ENCODE results near the gene CDIPT.

CDIPT gene

DNA sequence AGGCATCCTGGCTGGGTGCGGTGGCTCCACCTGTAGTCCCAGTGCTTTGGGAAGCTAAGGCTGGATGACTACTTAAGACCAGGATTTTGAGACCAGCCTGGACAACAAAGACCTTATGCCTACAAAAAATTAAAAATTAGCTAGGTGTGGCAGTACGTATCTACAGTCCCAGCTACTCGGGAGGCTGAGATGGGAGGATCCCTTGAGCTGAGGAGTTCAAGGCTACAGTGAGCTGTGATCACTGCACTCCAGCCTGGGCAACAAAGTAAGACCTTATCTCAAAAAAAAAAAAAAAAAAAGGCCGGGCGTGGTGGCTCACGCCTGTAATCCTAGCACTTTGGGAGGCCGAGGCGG lies 36.7 kb downstream of the CDIPT start:
- DNase-seq (ENCODE audit: low read depth) = no peak

DNA sequence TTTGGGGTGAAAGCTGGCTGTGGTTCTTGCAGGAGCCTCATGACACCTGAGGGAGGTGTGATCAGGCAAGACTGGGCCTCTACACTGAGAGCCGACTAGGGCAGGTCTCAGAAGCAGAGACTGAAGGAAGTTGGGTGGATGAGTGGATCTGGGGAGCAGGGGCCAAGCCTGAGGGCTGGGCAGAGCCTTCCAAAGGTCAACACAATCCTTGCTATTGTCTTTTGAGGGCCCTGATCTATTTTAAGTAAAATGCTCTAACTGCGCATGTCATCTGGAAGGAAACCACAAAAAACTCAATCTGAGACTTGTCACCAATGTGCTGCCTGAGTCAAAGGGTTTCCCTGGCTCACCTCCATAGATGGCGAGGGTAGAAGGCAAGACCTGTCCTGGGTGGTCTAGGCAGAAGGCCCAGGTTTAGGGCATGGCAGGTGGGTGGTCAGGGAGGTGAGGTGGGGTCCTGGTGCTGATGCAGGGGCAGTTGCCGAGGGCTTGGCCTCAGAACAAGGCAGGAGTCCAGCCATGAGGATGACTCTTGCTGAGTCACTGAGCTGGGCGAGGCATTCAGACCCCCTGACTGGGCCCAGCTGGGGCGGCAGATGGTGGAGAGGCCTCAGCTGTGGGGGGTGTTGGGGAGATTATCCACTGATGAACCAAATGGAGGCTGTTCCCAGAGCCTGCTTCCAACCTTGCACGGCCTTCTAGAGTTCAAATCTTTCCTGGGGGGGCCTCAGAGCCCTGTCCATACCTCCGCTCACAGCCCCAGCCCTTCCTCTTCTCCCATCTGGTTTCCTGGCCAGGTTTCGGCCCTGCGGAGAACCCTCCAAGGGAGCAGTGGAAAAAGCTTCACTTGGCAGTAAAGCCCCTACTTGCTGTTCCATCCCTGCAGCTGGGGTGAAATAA lies 37.6 kb downstream of the CDIPT start:
- no peak for DNase-seq (ENCODE audit: low read depth)

DNA sequence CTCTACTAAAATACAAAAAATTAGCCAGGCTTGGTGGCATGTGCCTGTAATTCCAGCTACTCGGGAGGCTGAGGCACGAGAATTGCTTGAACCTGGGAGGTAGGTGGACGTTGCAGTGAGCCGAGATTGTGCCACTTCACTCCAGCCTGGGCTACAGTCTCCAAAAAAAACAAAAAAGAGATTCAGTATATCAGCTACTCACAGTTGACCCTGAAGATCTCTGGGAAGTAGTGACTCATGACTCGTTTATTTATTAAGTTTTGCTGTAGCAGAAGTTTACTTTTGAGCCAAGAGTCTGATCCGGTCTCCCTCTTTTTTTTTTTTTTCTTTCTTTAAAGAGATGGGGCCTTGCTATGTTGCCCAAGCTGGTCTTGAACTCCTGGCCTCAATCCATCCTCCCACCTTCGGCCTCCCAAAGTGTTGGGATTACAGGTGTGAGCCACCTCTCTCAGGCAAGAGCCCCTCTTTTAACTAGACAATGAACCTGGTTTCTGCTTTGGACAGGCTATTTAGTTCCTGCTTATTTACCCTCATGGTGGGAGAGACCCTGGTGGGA lies 38.4 kb downstream of the CDIPT start:
- no peak for DNase-seq (ENCODE audit: low read depth)

DNA sequence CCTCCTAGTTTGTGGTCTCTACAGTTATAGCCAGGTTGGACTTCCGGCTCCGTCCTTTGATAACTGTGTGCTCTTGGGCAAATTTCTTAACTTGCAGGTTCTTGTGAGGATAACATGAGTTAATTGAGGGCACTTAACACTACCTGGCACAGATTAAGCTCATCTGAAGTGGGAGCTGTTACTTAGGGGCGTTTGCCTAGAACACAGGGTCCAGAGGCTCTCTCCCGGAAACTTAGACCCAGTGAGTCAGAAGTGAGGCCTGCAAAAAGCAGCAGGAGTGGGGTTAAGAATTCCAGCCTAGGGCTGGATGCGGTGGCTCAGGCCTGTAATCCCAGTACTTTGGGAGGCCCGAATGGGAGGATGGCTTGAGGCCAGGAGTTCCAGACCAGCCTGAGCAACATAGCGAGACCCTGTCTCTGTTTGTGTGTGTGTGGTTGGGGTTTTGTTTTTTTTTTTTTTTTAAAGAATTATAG lies 41.3 kb downstream of the CDIPT start:
- DNase-seq (ENCODE audit: low read depth) = no peak

DNA sequence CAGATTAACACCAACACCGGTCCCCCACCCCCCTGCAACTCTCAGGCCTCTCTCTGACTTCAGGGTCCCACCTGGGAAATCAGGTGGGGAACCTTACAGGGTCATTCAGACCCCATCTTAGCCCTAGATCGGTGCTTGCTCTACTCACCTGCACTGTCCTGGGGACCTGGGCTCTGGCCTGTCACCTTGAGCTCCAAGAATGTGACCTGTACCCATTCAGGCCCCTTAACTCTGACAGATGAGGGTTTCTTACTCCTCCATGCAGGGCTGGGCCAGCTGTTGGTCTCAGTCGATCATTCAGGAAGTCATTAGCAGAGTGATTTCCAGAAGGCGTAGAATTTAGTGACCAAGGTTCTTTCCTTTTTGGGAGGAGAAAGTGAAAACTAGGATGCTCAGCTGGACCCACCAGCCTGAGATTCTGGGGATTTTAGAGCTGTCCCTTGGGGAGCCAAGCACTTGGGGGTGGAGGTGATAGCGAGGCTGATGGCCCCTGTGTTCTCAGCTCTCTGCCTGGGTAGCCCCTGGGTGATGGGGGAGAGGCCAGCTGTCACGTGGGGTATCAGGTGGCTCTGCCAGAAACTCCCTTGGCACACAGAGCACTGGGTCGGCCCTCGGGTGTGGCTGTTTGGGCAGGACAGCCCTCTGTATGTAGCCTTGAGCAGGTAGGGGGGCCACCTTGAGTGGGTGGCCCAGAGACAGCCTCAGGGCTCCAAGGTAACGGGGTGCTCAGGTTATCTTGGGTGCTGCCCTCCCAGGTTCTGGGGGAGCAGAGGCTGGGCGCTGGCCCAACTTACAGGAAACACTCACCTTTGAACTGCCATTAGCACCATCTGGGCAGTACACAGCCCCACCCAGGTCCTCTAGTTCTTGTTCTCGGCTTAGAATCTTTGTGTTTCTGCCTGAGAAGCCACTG lies 42.0 kb downstream of the CDIPT start:
- no peak for DNase-seq (ENCODE audit: low read depth)

DNA sequence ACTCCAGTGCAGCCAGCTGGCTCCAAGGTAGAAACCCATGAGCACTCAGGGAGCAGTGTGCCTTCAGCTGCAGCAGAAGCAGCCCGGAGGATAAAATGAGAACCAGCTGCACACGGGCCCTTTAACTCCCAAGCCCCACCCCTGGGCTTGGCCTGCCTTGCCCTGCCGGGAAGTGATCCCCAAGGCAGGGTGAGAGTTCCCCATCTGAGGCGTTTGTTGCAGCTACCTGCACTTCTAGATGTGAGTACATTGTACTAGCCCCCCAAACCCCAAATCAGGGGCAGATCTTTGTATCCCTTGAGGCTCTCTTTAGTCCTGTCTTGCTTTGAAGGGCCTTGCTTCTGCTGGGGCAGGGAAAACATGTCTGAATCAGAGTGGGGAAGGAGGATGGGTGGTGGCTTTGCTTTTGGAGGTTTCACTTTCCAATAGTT lies 42.7 kb downstream of the CDIPT start, which contains the start of gene MVP:
TSS of gene MVP (plus strand) at position 192 of the 431 bp plus-strand sequence. CDS start 10,088 bp downstream, outside the sequence.
- DNase-seq (ENCODE audit: low read depth) = no peak

DNA sequence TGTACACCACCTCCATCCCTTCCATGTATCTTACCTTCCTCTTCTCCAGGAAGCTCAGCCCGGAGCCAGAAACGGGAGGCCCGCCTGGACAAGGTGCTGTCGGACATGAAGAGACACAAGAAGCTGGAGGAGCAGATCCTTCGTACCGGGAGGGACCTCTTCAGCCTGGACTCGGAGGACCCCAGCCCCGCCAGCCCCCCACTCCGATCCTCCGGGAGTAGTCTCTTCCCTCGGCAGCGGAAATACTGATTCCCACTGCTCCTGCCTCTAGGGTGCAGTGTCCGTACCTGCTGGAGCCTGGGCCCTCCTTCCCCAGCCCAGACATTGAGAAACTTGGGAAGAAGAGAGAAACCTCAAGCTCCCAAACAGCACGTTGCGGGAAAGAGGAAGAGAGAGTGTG lies 43.5 kb downstream of the CDIPT start:
- DNase-seq (ENCODE audit: low read depth) = no peak

DNA sequence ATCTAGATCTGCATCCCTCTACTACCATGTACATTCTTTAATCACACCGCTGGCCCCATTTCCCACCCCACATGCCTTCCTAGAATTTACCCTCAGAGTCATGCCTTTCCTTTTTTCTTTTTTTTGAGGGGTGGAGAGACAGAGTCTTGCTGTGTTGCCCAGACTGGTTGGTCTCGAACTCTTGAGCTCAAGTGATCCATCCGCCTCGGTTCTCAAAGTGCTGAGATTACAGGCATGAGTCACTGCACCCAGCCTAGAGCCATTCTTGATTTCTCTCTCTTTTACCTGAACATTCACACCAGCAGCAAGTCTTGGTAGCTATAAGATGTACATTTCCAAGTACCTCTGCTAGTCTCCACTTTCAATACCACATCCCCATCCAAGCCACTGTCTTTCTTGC lies 44.9 kb downstream of the CDIPT start:
- DNase-seq (ENCODE audit: low read depth) = no peak

DNA sequence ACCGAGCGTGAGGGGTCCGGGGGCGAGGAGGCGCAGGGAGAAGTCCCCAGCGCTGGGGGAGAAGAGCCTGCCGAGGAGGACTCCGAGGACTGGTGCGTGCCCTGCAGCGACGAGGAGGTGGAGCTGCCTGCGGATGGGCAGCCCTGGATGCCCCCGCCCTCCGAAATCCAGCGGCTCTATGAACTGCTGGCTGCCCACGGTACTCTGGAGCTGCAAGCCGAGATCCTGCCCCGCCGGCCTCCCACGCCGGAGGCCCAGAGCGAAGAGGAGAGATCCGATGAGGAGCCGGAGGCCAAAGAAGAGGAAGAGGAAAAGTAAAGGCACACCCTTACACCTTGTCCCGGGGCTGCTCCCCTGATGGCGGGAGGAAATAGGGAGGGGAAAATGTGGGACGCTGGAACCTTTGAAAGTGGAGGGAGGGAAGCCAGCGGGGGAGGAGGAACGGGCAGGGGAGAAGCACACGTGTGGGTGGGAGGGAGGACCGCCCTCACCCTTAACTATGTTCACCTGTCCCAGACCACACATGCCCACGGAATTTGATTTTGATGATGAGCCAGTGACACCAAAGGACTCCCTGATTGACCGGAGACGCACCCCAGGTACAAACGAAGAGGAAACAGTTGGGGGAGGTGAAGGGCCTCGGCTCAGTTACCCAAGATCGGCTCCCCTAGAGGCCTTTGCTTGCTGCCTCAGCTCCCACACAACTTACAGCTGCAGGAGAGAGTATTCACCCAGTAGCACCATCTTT lies 46.2 kb downstream of the CDIPT start:
- DNase-seq (ENCODE audit: low read depth) = no peak

DNA sequence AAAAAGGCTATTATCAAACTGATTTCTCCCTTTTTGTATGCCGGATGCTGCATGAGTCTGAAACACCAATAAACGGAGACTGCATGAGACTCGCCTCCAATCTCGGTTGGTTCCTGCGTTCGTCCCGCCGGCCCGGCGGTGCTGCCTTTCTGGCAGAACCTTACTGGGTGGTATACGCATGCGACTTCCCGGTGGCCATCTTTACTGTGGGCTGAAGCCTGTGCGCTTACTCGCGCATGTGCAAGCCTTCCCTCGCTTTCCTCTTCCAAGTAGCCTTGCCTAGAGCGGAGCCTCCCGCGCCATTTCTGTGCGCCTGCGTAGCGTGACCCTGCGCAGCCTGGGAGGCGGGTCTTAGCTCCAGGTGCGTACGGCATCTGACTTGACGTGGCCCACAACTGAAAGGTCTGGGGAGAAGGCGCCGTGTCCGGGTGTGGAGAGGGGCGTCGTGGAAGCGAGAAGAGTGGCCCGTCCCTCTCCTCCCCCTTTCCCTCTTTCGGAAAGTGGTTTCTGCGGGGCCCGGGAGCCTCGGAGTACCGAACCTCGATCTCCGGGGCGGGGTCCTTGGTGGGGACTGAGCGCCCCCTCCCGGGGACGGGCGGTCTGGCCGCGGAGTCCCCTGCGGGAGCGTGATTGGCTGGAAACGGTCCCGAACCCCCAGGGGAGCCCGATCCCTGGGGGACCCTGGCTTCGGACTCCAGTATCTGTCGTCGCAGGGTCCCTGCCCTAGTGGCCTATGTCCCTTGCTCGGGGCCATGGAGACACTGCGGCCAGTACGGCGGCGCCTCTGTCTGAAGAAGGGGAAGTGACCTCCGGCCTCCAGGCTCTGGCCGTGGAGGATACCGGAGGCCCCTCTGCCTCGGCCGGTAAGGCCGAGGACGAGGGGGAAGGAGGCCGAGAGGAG lies 47.0 kb downstream of the CDIPT start, which contains the start of gene PAGR1:
TSS of gene PAGR1 (plus strand) at position 360 of the 901 bp plus-strand sequence. CDS start at position 734, 374 bp downstream.
- peak; percentile 97 for DNase-seq (ENCODE audit: low read depth)

DNA sequence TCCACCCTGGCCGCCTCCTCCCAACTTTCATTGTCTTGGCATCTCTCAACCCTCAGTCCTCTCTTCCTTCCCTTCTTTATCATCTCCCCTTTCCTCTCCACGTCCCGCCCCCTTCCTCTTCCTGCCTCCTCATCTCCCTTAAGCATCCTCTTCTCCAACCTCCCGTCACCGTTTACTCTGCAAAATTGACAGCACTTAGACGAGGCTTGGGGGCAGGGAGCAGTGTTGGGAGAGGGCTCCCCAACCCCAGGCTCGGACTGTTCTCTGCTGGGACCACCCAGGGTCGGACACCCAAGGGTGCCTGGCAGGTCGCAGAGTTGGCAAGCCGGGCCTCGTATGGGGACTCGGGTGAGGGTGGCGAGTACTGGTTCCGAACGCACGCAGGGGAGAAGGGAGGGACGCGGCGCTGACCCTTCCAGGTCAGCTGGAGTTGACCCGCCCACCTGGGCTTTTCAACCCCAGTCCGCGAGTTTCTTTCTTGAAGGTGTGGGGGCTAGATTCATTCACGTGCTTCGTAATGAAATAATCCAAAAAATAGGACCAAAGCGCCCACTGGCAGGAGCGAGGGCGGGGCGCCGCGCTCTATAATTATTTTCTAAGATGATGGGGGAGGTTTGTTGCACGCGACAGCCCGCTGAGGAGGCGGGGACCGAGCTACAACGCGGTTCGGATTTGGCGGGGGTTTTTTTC lies 47.8 kb downstream of the CDIPT start:
- DNase-seq (ENCODE audit: low read depth) = peak; percentile 41

DNA sequence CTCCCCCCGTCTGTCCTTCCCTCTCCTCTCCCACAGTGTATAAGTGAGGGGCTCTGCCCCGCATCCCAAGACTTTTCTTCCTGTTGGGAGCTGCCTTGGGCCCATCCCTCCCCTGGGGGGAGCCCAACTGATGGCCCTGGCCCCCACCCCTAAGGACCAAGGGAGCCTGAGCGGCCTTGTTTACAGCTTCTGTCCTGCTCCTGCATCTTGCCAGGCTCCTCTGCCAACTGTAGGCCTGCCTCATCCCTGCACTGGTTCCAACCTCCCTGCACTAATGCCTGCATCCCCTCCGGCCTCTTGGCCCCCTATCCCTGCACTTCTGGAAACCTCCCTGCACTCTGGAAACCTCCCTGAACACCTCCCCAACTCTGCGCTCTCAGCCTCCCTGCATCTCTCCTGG lies 48.4 kb downstream of the CDIPT start:
- DNase-seq (ENCODE audit: low read depth) = no peak

DNA sequence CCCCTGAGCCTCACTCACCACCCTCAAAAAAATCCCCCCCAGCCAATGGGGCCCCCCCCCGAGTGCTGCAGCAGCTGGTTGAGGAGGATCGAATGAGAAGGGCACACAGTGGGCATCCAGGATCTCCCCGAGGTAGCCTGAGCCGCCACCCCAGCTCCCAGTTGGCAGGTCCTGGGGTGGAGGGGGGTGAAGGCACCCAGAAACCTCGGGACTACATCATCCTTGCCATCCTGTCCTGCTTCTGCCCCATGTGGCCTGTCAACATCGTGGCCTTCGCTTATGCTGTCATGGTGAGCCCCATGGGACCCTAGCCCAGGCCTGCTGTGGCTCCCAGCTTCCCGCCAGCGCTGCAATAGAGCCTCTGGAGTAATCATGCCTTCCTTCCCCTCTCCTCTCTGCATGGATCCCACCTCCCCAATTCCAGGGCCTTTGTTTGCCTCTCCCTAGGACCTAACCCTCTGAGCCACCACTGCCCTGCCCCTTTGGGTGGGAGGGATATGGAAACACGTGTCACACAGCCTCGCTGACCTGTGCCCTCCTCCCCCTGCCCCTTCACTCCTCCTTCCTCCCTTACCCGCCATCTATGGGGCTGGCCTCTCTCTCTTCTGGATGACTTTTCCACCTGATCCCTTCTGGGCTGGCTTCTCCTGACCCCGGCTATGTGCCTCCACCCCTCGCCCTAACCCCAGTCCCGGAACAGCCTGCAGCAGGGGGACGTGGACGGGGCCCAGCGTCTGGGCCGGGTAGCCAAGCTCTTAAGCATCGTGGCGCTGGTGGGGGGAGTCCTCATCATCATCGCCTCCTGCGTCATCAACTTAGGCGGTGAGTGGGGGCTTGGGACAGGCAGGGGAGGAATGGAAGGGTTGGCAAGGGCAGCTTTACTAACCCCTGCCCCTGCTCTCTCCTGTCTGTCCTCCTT lies 49.1 kb downstream of the CDIPT start:
- no peak for DNase-seq (ENCODE audit: low read depth)

DNA sequence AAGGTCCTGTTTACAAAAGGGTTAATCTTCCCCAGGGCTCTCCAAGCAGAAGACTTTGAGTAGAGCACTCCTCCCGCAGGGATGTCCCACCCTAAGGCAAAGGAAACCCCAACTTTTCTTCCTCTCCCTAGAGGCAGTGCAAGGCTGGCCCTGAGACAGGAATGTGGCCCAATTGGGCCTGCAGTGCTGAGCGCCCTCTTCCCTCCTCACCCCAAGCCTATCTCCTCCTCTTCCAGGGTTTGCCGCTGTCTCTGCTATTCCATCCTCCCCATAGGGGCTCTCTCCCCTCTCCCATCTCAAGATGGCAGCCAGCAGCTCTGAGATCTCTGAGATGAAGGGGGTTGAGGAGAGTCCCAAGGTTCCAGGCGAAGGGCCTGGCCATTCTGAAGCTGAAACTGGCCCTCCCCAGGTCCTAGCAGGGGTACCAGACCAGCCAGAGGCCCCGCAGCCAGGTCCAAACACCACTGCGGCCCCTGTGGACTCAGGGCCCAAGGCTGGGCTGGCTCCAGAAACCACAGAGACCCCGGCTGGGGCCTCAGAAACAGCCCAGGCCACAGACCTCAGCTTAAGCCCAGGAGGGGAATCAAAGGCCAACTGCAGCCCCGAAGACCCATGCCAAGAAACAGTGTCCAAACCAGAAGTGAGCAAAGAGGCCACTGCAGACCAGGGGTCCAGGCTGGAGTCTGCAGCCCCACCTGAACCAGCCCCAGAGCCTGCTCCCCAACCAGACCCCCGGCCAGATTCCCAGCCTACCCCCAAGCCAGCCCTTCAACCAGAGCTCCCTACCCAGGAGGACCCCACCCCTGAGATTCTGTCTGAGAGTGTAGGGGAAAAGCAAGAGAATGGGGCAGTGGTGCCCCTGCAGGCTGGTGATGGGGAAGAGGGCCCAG lies 50.0 kb downstream of the CDIPT start:
- DNase-seq (ENCODE audit: low read depth) = no peak

DNA sequence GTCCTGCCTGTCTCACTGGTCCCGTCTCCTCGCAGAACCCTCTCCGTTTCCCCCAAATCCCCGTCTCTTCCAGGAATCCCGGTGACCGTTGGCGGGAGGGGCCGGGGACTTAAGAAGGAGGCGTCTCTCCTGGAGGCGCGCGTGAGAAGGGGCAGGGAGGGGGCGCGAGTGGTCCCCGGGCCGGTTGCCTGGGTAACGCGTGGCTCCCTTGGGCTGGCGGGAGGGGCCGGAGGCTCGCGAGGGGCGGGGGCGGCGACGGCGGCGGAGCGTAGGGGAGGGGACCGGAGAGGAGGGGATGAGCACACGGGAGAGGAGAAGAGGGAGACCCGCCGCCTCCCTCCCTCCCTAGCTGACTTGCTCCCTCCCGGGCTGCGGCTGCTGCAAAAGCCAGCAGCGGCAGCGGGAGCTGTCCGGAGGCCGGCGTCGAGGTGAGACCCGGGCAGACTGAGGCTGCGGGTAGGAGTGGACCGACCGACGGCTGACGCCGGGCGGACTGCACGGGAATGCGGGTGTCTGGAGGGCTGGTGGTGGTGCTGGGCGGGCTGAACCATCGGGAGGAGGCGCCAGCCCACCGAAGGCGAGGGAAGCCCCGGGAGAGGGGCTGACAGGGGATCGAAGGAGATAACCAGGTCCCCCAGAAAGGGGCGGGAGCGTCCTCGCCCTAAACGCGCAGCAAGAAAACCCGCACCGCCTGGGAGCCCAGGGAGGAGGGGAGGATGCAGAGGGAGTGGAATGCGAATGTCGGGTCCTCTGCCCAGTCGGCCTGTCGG lies 50.9 kb downstream of the CDIPT start, which contains the start of gene PRRT2:
TSS of gene PRRT2 (plus strand) at position 298 of the 770 bp plus-strand sequence. CDS start 862 bp downstream, outside the sequence.
- DNase-seq (ENCODE audit: low read depth) = peak; percentile 39

DNA sequence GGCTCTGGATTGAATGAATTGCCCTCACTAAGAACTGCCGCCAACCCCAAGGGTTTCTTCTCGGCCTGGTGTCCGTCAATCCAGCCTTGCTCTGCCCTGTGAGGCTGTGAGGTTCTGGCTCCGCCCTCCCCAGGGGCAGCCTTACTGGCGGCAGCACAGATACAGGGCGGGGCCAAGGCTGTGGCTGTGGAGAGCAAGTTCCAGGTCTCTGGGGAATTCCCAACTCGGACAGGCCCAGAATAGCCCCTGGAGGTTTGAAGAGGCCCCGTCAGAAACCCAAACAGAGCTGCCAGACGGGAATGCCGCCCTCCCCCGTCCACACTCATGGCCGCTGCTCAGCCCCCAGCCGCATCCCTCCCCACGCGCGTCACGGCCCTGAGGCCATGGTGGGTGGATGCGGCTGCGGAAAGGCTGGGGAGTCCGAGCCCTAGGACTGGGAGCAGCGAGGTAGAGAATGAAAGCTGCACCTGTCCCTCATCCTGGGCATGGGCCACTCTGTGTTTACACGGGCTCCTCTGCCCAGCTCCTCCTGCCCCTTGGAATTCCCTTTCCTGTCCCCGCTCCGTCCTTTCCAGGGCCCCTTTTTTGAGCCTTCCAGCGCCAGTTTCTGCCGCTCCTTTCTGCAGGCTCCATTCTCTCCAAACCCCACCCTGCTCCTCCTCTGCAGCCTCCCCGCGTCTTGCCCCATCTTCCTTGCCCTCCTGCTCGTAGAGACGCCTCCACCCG lies 51.7 kb downstream of the CDIPT start:
- peak; percentile 53 for DNase-seq (ENCODE audit: low read depth)
